ENCODE results near the gene ADAM22. TPM values are rescaled to one million over a fixed set of nuclear protein-coding genes. Genes with fewer than 3 reads are reported as not detected.
A peak's percentile ranks its signal among the peaks of the same experiment; 100 is the strongest.

The ADAM22 gene
- total and polyA plus RNA-seq, 4 experiments from 2014 or later = 0.21 to 7.7 (median 3.5) TPM

DNA sequence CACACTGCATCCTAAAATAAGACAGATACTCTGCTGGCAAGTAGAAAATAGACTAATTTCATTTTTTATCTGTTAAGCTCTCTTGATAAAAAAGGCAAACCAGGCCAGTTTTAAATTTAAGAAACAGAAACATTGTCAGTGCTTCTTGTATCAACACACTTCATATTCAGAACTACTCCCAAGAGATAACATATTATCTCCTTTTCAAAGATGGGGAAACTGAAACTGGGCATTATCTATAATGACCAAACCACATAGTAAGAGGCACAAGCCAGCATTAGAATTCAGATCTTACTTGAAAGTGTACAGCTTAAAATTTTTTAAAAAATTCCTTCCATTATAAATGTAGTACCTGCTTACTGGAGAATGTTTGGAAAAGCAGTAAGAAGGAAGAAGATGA, 271.1 kb downstream of the ADAM22 start:
- Histone ChIP-seq H3K36me3 (ENCODE audit: insufficient read depth, low read length) (peaks cover 41% of the 10 kb centered on the region), H3K4me3 (ENCODE audit: low read length in 2 of 2) (no peak overlapping the region), H3K27me3 (ENCODE audit: insufficient read depth, low read length) (no peaks in the 10 kb centered on the region), H3K4me1 (ENCODE audit: insufficient read depth, low read length) (no peaks in the 10 kb centered on the region), H3K27ac (ENCODE audit: low read depth, low read length) (no peak overlapping the region), H3K9me3 (ENCODE audit: control insufficient read depth in 1 of 2, low read length in 2 of 2) (no peaks in the 10 kb centered on the region)
- DNase-seq = no peak
- Mint-ChIP-seq H3K36me3 (peaks cover 46 to 70% of the 10 kb centered on the region in 2 donors), H3K4me1 (peaks cover 0 to 6% (median 4%) of the 10 kb centered on the region in 4 donors), H3K27ac (no peak overlapping the region), H3K4me3 (no peak overlapping the region), H3K9me3 (no peaks in the 10 kb centered on the region), H3K27me3 (no peaks in the 10 kb centered on the region)
- POLR2A ChIA-PET (ENCODE audit: partially characterized antibody) = no interaction called here
- intact Hi-C loops (cut with micrococcal nuclease) = no loop called here
- CTCF ChIA-PET (ENCODE audit: partially characterized antibody) = interaction anchor here (1.0 kb wide), 1 partner anchor 15 kb away, joined by 3 read pairs; no protein-coding TSS in a partner anchor

DNA sequence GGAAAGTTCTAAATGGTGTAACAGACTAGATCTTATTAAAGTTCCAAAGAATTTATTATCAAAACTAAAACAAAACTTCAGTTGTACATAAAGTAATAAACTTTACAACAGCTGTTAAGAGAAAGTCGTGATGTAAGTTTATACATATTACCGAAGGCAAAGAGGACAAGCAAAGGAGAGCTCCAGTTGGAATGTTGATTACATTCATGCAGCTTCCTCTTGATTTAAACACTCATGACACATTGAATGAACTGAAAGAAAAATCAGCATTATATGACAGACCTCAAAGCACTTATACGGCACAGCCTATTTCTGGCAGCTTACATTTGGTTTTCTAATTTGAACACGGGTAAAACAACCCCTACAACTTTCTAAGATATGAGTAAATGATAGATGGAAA, 272.2 kb downstream of the ADAM22 start:
- Mint-ChIP-seq H3K4me1 (peaks cover 0 to 6% (median 4%) of the 10 kb centered on the region in 4 donors), H3K27me3 (no peaks in the 10 kb centered on the region), H3K36me3 (peaks cover 46 to 78% of the 10 kb centered on the region in 2 donors), H3K9me3 (no peaks in the 10 kb centered on the region), H3K27ac (no peak overlapping the region), H3K4me3 (no peak overlapping the region)
- CTCF ChIA-PET (ENCODE audit: partially characterized antibody) = interaction anchor here (1.0 to 1.3 kb wide), 3 partner anchors 10 to 14 kb away, joined by 3 to 5 read pairs (median 4); no protein-coding TSS in a partner anchor
- H3K36me3 ChIP-seq (ENCODE audit: insufficient read depth, low read length) = peaks cover 45% of the 10 kb centered on the region
- no peaks in the 10 kb centered on the region for H3K9me3 ChIP-seq (ENCODE audit: control insufficient read depth in 1 of 2, low read length in 2 of 2)
- no peaks in the 10 kb centered on the region for H3K4me1 ChIP-seq (ENCODE audit: insufficient read depth, low read length)
- intact Hi-C loops (cut with micrococcal nuclease) = no loop called here
- no peaks in the 10 kb centered on the region for H3K27me3 ChIP-seq (ENCODE audit: insufficient read depth, low read length)
- no peak overlapping the region for H3K4me3 ChIP-seq (ENCODE audit: low read length in 2 of 2)
- no peak for DNase-seq
- no peak overlapping the region for H3K27ac ChIP-seq (ENCODE audit: low read depth, low read length)
- POLR2A ChIA-PET (ENCODE audit: partially characterized antibody) = interaction anchor here (1.3 kb wide), 1 partner anchor 10 kb away, joined by 3 read pairs; no protein-coding TSS in a partner anchor

DNA sequence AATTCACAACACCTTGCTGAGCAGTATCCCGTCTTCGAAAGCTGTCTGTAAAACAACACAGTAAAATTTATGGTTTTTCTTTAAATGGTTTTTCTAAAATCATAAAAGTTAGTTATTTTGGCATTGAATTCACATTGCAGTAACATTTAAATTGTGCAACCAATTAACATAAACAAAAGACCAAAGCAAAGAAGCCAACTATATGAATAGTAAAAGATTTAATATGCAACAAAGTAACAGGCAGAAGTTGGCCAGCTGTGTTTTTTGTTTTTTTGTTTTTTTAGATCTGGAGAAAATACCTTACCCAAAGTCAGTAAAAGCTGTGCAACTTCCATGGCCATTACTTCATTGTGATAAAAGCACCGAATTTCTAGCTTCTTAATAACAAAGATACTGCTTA, 274.5 kb downstream of the ADAM22 start:
- H3K36me3 Mint-ChIP-seq = peaks cover 57 to 88% of the 10 kb centered on the region in 2 donors

DNA sequence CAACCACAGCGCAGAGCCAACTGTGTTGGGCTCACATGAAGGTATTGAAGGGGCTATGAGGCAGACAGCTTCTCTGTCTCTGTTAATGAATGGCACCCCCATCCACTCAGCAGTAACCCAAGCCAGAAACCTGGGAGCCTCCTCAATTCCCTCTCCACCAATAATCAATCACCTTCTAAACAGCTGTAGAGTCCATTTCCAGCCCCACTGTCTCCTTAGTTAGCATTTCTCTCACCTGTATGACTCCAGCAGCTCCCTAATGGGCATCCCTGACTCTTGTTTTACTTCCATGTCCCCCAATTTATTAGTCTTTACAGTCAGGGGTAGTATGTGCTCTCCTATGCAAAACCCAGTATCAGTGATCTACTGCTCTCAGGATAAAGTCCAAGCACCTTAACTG, 278.9 kb downstream of the ADAM22 start:
- Mint-ChIP-seq H3K9me3 (no peaks in the 10 kb centered on the region), H3K4me3 (no peak overlapping the region), H3K36me3 (peaks cover 36 to 71% of the 10 kb centered on the region in 2 donors), H3K27ac (peak overlapping the region in 4 of 7 donors; percentile 1 to 48 (median 18)), H3K4me1 (peaks cover 13 to 40% (median 21%) of the 10 kb centered on the region in 4 donors), H3K27me3 (no peaks in the 10 kb centered on the region)
- ChIA-PET POLR2A (ENCODE audit: partially characterized antibody) (interaction anchor here (1.1 kb wide), 1 partner anchor 24 kb away, joined by 3 read pairs; no protein-coding TSS in a partner anchor), CTCF (ENCODE audit: partially characterized antibody) (interaction anchor here (1.0 to 1.4 kb wide), 2 partner anchors 8 to 13 kb away, joined by 3 to 4 read pairs; no protein-coding TSS in a partner anchor)
- DNase-seq = no peak
- Histone ChIP-seq H3K4me3 (ENCODE audit: low read length in 2 of 2) (no peak overlapping the region), H3K27ac (ENCODE audit: low read depth, low read length) (no peak overlapping the region), H3K4me1 (ENCODE audit: insufficient read depth, low read length) (peaks cover 12% of the 10 kb centered on the region), H3K9me3 (ENCODE audit: control insufficient read depth in 1 of 2, low read length in 2 of 2) (no peaks in the 10 kb centered on the region), H3K27me3 (ENCODE audit: insufficient read depth, low read length) (no peaks in the 10 kb centered on the region), H3K36me3 (ENCODE audit: insufficient read depth, low read length) (peaks cover 50% of the 10 kb centered on the region)
- intact Hi-C loops (cut with micrococcal nuclease) = loop anchor here (10.0 kb wide), 2 partner anchors 588 to 998 kb away; partner anchors contain the start of genes RUNDC3B and TMEM243

More for the DNA sequence above, 274.5 kb downstream of the ADAM22 start:
- H3K9me3 ChIP-seq (ENCODE audit: control insufficient read depth in 1 of 2, low read length in 2 of 2) = no peaks in the 10 kb centered on the region
- peaks cover 6 to 9% (median 7%) of the 10 kb centered on the region in 4 donors for H3K4me1 Mint-ChIP-seq
- H3K27ac Mint-ChIP-seq = no peak overlapping the region
- peaks cover 55% of the 10 kb centered on the region for H3K36me3 ChIP-seq (ENCODE audit: insufficient read depth, low read length)
- no peak overlapping the region for H3K27ac ChIP-seq (ENCODE audit: low read depth, low read length)
- no peak overlapping the region for H3K4me3 Mint-ChIP-seq
- DNase-seq = no peak
- ChIA-PET CTCF (ENCODE audit: partially characterized antibody) (interaction anchor here (1.5 to 2.8 kb wide), 2 partner anchors 12 to 39 kb away, joined by 5 to 14 read pairs; partner anchors contain the start of gene SRI), POLR2A (ENCODE audit: partially characterized antibody) (no interaction called here)
- H3K9me3 Mint-ChIP-seq = no peaks in the 10 kb centered on the region
- H3K4me3 ChIP-seq (ENCODE audit: low read length in 2 of 2) = no peak overlapping the region
- no peaks in the 10 kb centered on the region for H3K4me1 ChIP-seq (ENCODE audit: insufficient read depth, low read length)
- intact Hi-C loops (cut with micrococcal nuclease) = no loop called here
- no peaks in the 10 kb centered on the region for H3K27me3 Mint-ChIP-seq
- H3K27me3 ChIP-seq (ENCODE audit: insufficient read depth, low read length) = no peaks in the 10 kb centered on the region

DNA sequence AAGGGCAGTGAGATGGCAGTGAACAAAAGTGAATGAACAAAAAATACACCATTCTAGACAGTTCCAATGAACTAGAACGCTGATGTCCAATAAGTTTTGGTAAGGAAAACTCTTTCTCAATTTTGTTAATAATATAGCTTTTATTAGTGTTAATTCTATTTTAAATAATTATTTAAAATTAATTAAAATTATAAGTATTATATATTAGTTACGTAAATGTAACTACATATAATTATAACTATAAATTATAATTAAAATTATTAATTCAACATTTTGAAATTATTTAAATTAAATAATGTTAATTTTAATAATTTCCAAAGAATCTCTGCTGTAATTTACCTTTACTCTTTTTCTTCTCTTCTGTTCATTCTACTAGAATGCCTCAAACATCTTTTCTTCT, 280.4 kb downstream of the ADAM22 start:
- ChIA-PET POLR2A (ENCODE audit: partially characterized antibody) (no interaction called here), CTCF (ENCODE audit: partially characterized antibody) (interaction anchor here (1.6 to 2.2 kb wide), 2 partner anchors 12 to 280 kb away, joined by 3 to 4 read pairs; partner anchors contain the start of gene ADAM22)
- Histone ChIP-seq H3K4me3 (ENCODE audit: low read length in 2 of 2) (no peak overlapping the region), H3K4me1 (ENCODE audit: insufficient read depth, low read length) (peaks cover 18% of the 10 kb centered on the region), H3K27ac (ENCODE audit: low read depth, low read length) (no peak overlapping the region), H3K27me3 (ENCODE audit: insufficient read depth, low read length) (no peaks in the 10 kb centered on the region), H3K36me3 (ENCODE audit: insufficient read depth, low read length) (peaks cover 37% of the 10 kb centered on the region), H3K9me3 (ENCODE audit: control insufficient read depth in 1 of 2, low read length in 2 of 2) (no peaks in the 10 kb centered on the region)
- Mint-ChIP-seq H3K4me1 (peaks cover 28 to 53% (median 30%) of the 10 kb centered on the region in 4 donors), H3K9me3 (no peaks in the 10 kb centered on the region), H3K4me3 (no peak overlapping the region), H3K36me3 (peaks cover 29 to 67% of the 10 kb centered on the region in 2 donors), H3K27ac (peak overlapping the region in 2 of 7 donors; percentile 30 to 45), H3K27me3 (no peaks in the 10 kb centered on the region)
- intact Hi-C loops (cut with micrococcal nuclease) = loop anchor here (10.0 kb wide), 2 partner anchors 590 to 1000 kb away; partner anchors contain the start of genes RUNDC3B and TMEM243
- no peak for DNase-seq

DNA sequence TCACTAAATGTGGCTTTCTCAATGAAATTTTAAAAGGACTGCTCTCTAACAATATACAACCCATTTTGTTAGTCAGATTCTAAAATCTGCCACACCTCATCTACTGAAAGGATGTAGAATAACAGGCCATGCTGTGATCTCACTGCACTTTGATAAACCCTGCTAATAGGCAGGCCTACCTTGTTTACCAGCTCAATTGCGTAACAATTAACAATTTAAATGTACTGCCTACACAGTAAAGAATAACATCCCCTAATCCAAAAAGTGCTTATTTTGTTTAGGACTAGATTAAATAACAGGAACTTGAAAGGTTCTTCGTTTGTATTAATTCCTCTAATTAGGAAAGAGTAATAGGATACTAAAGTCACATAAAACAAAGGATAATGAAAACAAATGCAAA, 281.2 kb downstream of the ADAM22 start:
- Mint-ChIP-seq H3K9me3 (no peaks in the 10 kb centered on the region), H3K4me1 (peaks cover 31 to 57% (median 32%) of the 10 kb centered on the region in 4 donors), H3K27me3 (no peaks in the 10 kb centered on the region), H3K36me3 (peaks cover 29 to 62% of the 10 kb centered on the region in 2 donors), H3K27ac (peak overlapping the region in 1 of 7 donors; percentile 38), H3K4me3 (no peak overlapping the region)
- POLR2A ChIA-PET (ENCODE audit: partially characterized antibody) = no interaction called here
- Histone ChIP-seq H3K9me3 (ENCODE audit: control insufficient read depth in 1 of 2, low read length in 2 of 2) (no peaks in the 10 kb centered on the region), H3K4me1 (ENCODE audit: insufficient read depth, low read length) (peaks cover 18% of the 10 kb centered on the region), H3K4me3 (ENCODE audit: low read length in 2 of 2) (no peak overlapping the region), H3K36me3 (ENCODE audit: insufficient read depth, low read length) (peaks cover 31% of the 10 kb centered on the region), H3K27me3 (ENCODE audit: insufficient read depth, low read length) (no peaks in the 10 kb centered on the region), H3K27ac (ENCODE audit: low read depth, low read length) (no peak overlapping the region)
- CTCF ChIA-PET (ENCODE audit: partially characterized antibody) = interaction anchor here (2.2 kb wide), 1 partner anchor 11 kb away, joined by 4 read pairs; no protein-coding TSS in a partner anchor
- intact Hi-C loops (cut with micrococcal nuclease) = loop anchor here (10.0 kb wide), 2 partner anchors 590 to 1000 kb away; partner anchors contain the start of genes RUNDC3B and TMEM243
- DNase-seq = no peak

DNA sequence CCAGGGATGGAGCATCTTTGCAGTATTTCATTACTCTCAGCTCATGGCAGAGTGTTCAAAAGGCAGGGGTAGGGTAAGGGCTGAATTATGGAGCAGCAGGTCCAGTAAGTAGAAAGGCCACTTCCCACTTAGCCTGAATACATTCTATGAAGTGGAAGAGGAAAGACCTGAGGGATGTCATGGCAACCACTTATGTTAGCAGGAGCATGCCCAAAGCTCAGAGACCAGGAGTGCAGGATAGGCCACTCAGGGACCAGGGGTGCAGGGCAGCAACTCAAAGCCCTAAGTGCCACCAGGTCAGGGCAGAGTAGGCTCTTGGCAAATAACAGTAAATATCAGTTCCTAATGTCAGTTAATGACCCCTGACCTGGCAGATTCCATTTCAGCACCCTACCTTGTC, 282.2 kb downstream of the ADAM22 start:
- ChIA-PET POLR2A (ENCODE audit: partially characterized antibody) (no interaction called here), CTCF (ENCODE audit: partially characterized antibody) (interaction anchor here (0.9 kb wide), 1 partner anchor 10 kb away, joined by 4 read pairs; no protein-coding TSS in a partner anchor)
- no peak overlapping the region for H3K4me3 ChIP-seq (ENCODE audit: low read length in 2 of 2)
- H3K27ac ChIP-seq (ENCODE audit: low read depth, low read length) = no peak overlapping the region
- DNase-seq = no peak
- no peaks in the 10 kb centered on the region for H3K9me3 Mint-ChIP-seq
- peaks cover 26% of the 10 kb centered on the region for H3K4me1 ChIP-seq (ENCODE audit: insufficient read depth, low read length)
- no peaks in the 10 kb centered on the region for H3K27me3 Mint-ChIP-seq
- peaks cover 28% of the 10 kb centered on the region for H3K36me3 ChIP-seq (ENCODE audit: insufficient read depth, low read length)
- H3K27me3 ChIP-seq (ENCODE audit: insufficient read depth, low read length) = no peaks in the 10 kb centered on the region
- no peak overlapping the region for H3K4me3 Mint-ChIP-seq
- intact Hi-C loops (cut with micrococcal nuclease) = loop anchor here (10.0 kb wide), 2 partner anchors 591 to 1001 kb away; partner anchors contain the start of genes RUNDC3B and TMEM243
- H3K27ac Mint-ChIP-seq = peak overlapping the region in 1 of 7 donors; percentile 6
- peaks cover 29 to 57% of the 10 kb centered on the region in 2 donors for H3K36me3 Mint-ChIP-seq
- H3K9me3 ChIP-seq (ENCODE audit: control insufficient read depth in 1 of 2, low read length in 2 of 2) = no peaks in the 10 kb centered on the region
- peaks cover 37 to 64% (median 40%) of the 10 kb centered on the region in 4 donors for H3K4me1 Mint-ChIP-seq

Data from CD4-positive, alpha-beta memory T cell (primary cell).